PC-9 (cell line): ENCODE data around the gene UBE2U. TPM values are rescaled to one million over a fixed set of nuclear protein-coding genes. Genes with fewer than 3 reads are reported as not detected.
"Not testable (repeated sequence)": the region's sequence is repeated elsewhere in the genome, so short reads cannot be mapped to it uniquely, and the experiment has no call there.

Source experiments
- BruUV-seq: library from RNA; stranded (reverse); fragments of 400-500 nt; replicated peaks from 2 replicates; lab custom pipeline; 2021; lab: Mats Ljungman, UMichigan
- CTCF ChIA-PET: fragments of 300-600 bp; sonication (Branson Sonifier 250); formaldehyde crosslinking; loops from one replicate; lab custom pipeline; 2022; ENCODE audit warnings: antibody characterized with exemption; lab: Charles Lee
- POLR2A ChIA-PET: fragments of 300-600 bp; sonication (Branson Sonifier 250); formaldehyde crosslinking; loops from one replicate; lab custom pipeline; 2022; ENCODE audit warnings: antibody characterized with exemption; ENCODE audit not compliant: unreplicated experiment; lab: Charles Lee
- DNase-seq, 2 experiments: peaks; one replicate each; pipeline versions ENCODE4 v3.0.0 to v3.0.0-alpha.2; 2015 to 2022; ENCODE audit warnings: mixed read lengths in 1 of 2
- H2AFZ ChIP-seq: fragments of 200-600 bp; sonication (generic); 2 replicates; pipeline ENCODE4 v1.8.1; 2017; ENCODE audit warnings: antibody characterized with exemption
- H3F3A ChIP-seq: fragments of 200-600 bp; sonication (generic); 2 replicates; pipeline ENCODE4 v1.8.1; 2017; ENCODE audit warnings: antibody characterized with exemption, mild to moderate bottlenecking, low read depth; ENCODE audit not compliant: insufficient read depth
- H3K27ac ChIP-seq: fragments of 200-600 bp; sonication (generic); 2 replicates; pipeline ENCODE4 v1.6.1; 2016; ENCODE audit warnings: mixed run types
- H3K27me3 ChIP-seq: fragments of 200-600 bp; sonication (generic); 2 replicates; pipeline ENCODE4 v1.6.1; 2016; ENCODE audit warnings: low read depth, mixed run types; ENCODE audit not compliant: insufficient read depth
- H3K36me3 ChIP-seq: fragments of 200-600 bp; sonication (generic); 2 replicates; pipeline ENCODE4 v1.6.1; 2016; ENCODE audit warnings: low read depth, mixed run types
- H3K4me1 ChIP-seq: fragments of 200-600 bp; sonication (generic); replicated peaks from 2 replicates; pipeline ENCODE4 v1.6.1; 2016; ENCODE audit warnings: mixed run types; ENCODE audit not compliant: insufficient read depth
- H3K4me2 ChIP-seq: fragments of 200-600 bp; sonication (generic); 2 replicates; pipeline ENCODE4 v1.6.1; 2017; ENCODE audit warnings: mixed run types
- H3K4me3 ChIP-seq: fragments of 200-600 bp; sonication (generic); 2 replicates; pipeline ENCODE4 v1.6.1; 2016; ENCODE audit warnings: mixed run types
- H3K79me2 ChIP-seq: fragments of 200-600 bp; sonication (generic); 2 replicates; pipeline ENCODE4 v1.6.1; 2017; ENCODE audit warnings: low read depth, mixed run types
- H3K9me2 ChIP-seq: fragments of 200-600 bp; sonication (generic); 2 replicates; pipeline ENCODE4 v1.8.1; 2017; ENCODE audit warnings: mild to moderate bottlenecking; ENCODE audit not compliant: insufficient read depth
- H3K9me3 ChIP-seq: fragments of 200-600 bp; sonication (generic); 2 replicates; pipeline ENCODE4 v1.8.1; 2016; ENCODE audit warnings: low read depth; ENCODE audit not compliant: insufficient read depth
- H4K20me1 ChIP-seq: fragments of 200-600 bp; sonication (generic); 2 replicates; pipeline ENCODE4 v1.8.1; 2017; ENCODE audit not compliant: insufficient read depth
- EZH2 ChIP-seq: fragments of 200-600 bp; sonication (generic); IDR thresholded peaks from 2 replicates; pipeline ENCODE4 v1.8.0; 2017; ENCODE audit warnings: antibody characterized with exemption, low read depth
- intact Hi-C: fragments of 100-400 bp; cut with micrococcal nuclease; formaldehyde crosslinking; loops from one replicate; pipeline ENCODE4 v1.10.0; 2022; ENCODE audit not compliant: unreplicated experiment
- total RNA-seq: library from RNA; stranded (reverse); gene quantifications from 2 replicates; pipeline ENCODE4 v1.2.3, GENCODE V29; 2021
- TF ChIP-seq, protein P1 (sequence below): fragments of 200-600 bp; sonication (generic); conservative IDR thresholded peaks from 2 replicates; pipeline ENCODE4 v1.6.1; 2017; ENCODE audit warnings: mixed run types, antibody characterized with exemption, mild to moderate bottlenecking, moderate library complexity

The UBE2U gene
- total RNA-seq, 1 experiment from 2014 or later = not detected

DNA sequence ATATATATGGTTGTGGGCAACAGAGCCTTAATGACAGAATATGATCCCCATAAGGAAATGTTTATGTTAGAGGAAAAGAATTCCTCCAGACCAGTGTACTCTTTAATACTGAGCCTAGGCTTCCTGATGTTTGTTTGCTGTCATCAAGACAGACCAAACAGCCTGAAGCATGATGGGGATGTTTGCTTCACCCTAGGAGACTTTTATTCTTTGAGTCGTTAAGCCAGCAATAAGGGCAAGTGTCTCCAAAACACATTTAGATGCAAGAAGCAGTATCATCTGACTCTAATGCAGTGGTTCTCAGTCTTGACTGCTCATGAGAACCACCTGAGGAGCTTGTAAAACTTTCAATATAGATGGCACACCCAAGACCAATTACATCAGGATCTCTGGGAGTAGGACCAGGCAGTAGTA lies 33.1 kb downstream of the UBE2U start:
- Histone ChIP-seq H3K79me2 (no peaks in the 10 kb centered on the region), H3K36me3 (no peaks in the 10 kb centered on the region), H4K20me1 (no peaks in the 10 kb centered on the region), H3K4me2 (no peak overlapping the region), H3K27me3 (no peaks in the 10 kb centered on the region), H3K4me1 (peaks cover 3% of the 10 kb centered on the region; the same call in 1 of the 2 replicates), H3F3A (no peaks in the 10 kb centered on the region), H3K9me3 (no peaks in the 10 kb centered on the region), H3K9me2 (no peaks in the 10 kb centered on the region), H2AFZ (no peak overlapping the region), H3K27ac (no peak overlapping the region), H3K4me3 (no peak overlapping the region)
- CTCF ChIA-PET = no interaction called here
- TF ChIP-seq, protein P1, sequence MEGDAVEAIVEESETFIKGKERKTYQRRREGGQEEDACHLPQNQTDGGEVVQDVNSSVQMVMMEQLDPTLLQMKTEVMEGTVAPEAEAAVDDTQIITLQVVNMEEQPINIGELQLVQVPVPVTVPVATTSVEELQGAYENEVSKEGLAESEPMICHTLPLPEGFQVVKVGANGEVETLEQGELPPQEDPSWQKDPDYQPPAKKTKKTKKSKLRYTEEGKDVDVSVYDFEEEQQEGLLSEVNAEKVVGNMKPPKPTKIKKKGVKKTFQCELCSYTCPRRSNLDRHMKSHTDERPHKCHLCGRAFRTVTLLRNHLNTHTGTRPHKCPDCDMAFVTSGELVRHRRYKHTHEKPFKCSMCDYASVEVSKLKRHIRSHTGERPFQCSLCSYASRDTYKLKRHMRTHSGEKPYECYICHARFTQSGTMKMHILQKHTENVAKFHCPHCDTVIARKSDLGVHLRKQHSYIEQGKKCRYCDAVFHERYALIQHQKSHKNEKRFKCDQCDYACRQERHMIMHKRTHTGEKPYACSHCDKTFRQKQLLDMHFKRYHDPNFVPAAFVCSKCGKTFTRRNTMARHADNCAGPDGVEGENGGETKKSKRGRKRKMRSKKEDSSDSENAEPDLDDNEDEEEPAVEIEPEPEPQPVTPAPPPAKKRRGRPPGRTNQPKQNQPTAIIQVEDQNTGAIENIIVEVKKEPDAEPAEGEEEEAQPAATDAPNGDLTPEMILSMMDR = no peak
- TF ChIP-seq EZH2 = no peak
- no TSS peak for BruUV-seq
- POLR2A ChIA-PET = no interaction called here
- intact Hi-C loops = no loop called here
- DNase-seq = no peak

DNA sequence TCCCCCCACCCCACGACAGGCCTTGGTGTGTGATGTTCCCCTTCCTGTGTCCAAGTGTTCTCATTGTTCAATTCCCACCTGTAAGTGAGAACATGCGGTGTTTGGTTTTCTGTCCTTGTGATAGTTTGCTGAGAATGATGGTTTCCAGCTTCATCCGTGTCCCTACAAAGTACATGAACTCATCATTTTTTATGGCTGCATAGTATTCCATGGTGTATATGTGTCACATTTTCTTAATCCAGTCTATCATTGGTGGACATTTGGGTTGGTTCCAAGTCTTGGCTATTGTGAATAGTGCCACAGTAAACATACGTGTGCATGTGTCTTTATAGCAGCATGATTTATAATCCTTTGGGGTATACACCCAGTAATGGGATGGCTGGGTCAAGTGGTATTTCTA lies 36.1 kb downstream of the UBE2U start:
- H3F3A ChIP-seq, H2AFZ ChIP-seq, H3K9me2 ChIP-seq, H3K4me2 ChIP-seq, intact Hi-C loops, DNase-seq, H3K9me3 ChIP-seq, H3K27me3 ChIP-seq, BruUV-seq, POLR2A ChIA-PET, H4K20me1 ChIP-seq, H3K36me3 ChIP-seq, H3K27ac ChIP-seq, CTCF ChIA-PET, H3K4me3 ChIP-seq, H3K79me2 ChIP-seq: not testable (repeated sequence)
- H3K4me1 ChIP-seq = peaks cover 15% of the 10 kb centered on the region

DNA sequence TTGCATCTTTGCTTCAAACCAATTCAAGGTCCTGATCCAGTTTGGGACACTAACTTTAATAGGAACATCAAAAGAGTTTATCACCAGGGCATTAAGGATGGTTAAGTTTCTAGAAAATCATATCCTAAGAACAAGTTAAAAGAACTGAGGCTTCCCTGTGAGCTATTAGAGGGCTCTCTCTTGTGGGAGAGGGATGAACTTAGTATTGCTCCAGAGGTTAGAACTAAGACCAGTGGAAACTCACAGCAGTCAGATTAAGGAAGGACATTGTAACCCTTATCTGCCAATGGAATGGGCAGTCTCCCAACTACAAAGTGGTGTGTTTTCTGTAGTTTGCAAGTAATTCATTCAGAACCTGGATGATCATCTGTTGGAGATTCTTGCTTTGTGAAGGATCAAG lies 36.8 kb downstream of the UBE2U start:
- Histone ChIP-seq H3K27ac (no peak overlapping the region), H3F3A (no peaks in the 10 kb centered on the region), H4K20me1 (no peaks in the 10 kb centered on the region), H3K4me3 (no peak overlapping the region), H3K9me3 (no peaks in the 10 kb centered on the region), H2AFZ (no peak overlapping the region), H3K79me2 (no peaks in the 10 kb centered on the region), H3K4me1 (peaks cover 15% of the 10 kb centered on the region), H3K4me2 (no peak overlapping the region), H3K9me2 (no peaks in the 10 kb centered on the region), H3K27me3 (no peaks in the 10 kb centered on the region), H3K36me3 (no peaks in the 10 kb centered on the region)
- no TSS peak for BruUV-seq
- CTCF ChIA-PET = no interaction called here
- no peak for DNase-seq
- TF ChIP-seq, protein P1 = no peak
- no peak for TF ChIP-seq EZH2
- intact Hi-C loops = loop anchor here (1.0 to 5.0 kb wide), 2 partner anchors 68 to 663 kb away; no protein-coding TSS in a partner anchor
- POLR2A ChIA-PET = no interaction called here

DNA sequence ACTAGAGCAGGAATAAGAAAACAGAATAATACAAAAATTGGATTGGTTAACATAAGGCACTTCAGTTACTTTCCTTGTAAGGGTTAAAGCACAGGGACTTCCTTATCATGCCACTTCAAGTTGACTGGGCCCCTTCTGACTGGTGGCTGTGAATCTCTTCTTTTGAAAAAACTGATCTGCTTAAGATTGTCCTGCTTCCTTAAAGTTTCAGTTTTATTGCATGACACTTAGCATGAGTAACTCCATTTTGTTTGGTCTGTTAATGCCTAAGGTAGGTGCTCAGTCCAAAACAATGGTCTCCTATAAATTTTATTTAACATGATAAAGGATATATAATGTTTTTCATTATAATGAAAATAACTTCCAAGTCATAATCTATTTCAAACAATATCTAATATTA lies 37.6 kb downstream of the UBE2U start:
- intact Hi-C loops = loop anchor here (5.0 kb wide), 1 partner anchor 664 kb away; no protein-coding TSS in a partner anchor
- H3K9me3 ChIP-seq = no peaks in the 10 kb centered on the region
- no peaks in the 10 kb centered on the region for H3K9me2 ChIP-seq
- no peaks in the 10 kb centered on the region for H3K36me3 ChIP-seq
- BruUV-seq = no TSS peak
- no peaks in the 10 kb centered on the region for H4K20me1 ChIP-seq
- no peak overlapping the region for H3K4me2 ChIP-seq
- H3K27me3 ChIP-seq = no peaks in the 10 kb centered on the region
- H2AFZ ChIP-seq = no peak overlapping the region
- no peak overlapping the region for H3K4me3 ChIP-seq
- no peak for DNase-seq
- ChIA-PET CTCF (interaction anchor here (1.8 kb wide), 1 partner anchor 565 kb away, joined by 5 read pairs; no protein-coding TSS in a partner anchor), POLR2A (no interaction called here)
- peaks cover 15% of the 10 kb centered on the region for H3K4me1 ChIP-seq
- no peaks in the 10 kb centered on the region for H3F3A ChIP-seq
- TF ChIP-seq, protein P1 = no peak
- TF ChIP-seq EZH2 = no peak
- H3K79me2 ChIP-seq = no peaks in the 10 kb centered on the region
- H3K27ac ChIP-seq = no peak overlapping the region
